ENCODE results near the gene NTNG2. TPM values are rescaled to one million over a fixed set of nuclear protein-coding genes. Genes with fewer than 3 reads are reported as not detected.

Gene NTNG2
- 0.42 and 0.89 TPM in 2 replicates for total RNA-seq

- H3K36me3 ChIP-seq (ENCODE audit: control insufficient read depth, insufficient read depth, low read length), result no peaks in the 10 kb centered on the region
- TF ChIP-seq CTCF (IDR thresholded peaks at IDR 0.05; ENCODE audit: insufficient read depth, low read length, poor library complexity, severe bottlenecking), result no peak
- no peak for DNase-seq (ENCODE audit: low read depth)
- H3K4me3 ChIP-seq (ENCODE audit: low read depth, low read length), result peak within 1 kb of the TSS; percentile 47
- peaks cover 82% of the 10 kb centered on the region for H3K27me3 ChIP-seq (ENCODE audit: control insufficient read depth, insufficient read depth, low read length)
Observed at GRCh38 chr9:132161743-132162184, at the start of gene NTNG2. Gene NTNG2 (plus strand): TSS chr9:132162058. CDS start chr9:132166832, 4,774 bp downstream.

- Histone ChIP-seq H3K4me3 (ENCODE audit: low read depth, low read length) (no peak overlapping the region), H3K27me3 (ENCODE audit: control insufficient read depth, insufficient read depth, low read length) (peaks cover 3% of the 10 kb centered on the region), H3K36me3 (ENCODE audit: control insufficient read depth, insufficient read depth, low read length) (no peaks in the 10 kb centered on the region)
- TF ChIP-seq CTCF (IDR thresholded peaks at IDR 0.05; ENCODE audit: insufficient read depth, low read length, poor library complexity, severe bottlenecking), result no peak
- DNase-seq (ENCODE audit: low read depth), result peak; percentile 18
Observed at GRCh38 chr9:132114102-132114707, 47.7 kb upstream of the NTNG2 start.

GRCh38 chr9:132116583-132116982 lies 45.3 kb upstream of the NTNG2 start:
- no peak overlapping the region for H3K4me3 ChIP-seq (ENCODE audit: low read depth, low read length)
- no peaks in the 10 kb centered on the region for H3K36me3 ChIP-seq (ENCODE audit: control insufficient read depth, insufficient read depth, low read length)
- DNase-seq (ENCODE audit: low read depth), result no peak
- no peak for TF ChIP-seq CTCF (IDR thresholded peaks at IDR 0.05; ENCODE audit: insufficient read depth, low read length, poor library complexity, severe bottlenecking)
- peaks cover 5% of the 10 kb centered on the region for H3K27me3 ChIP-seq (ENCODE audit: control insufficient read depth, insufficient read depth, low read length)

- peaks cover 6% of the 10 kb centered on the region for H3K27me3 ChIP-seq (ENCODE audit: control insufficient read depth, insufficient read depth, low read length)
- H3K36me3 ChIP-seq (ENCODE audit: control insufficient read depth, insufficient read depth, low read length), result no peaks in the 10 kb centered on the region
- H3K4me3 ChIP-seq (ENCODE audit: low read depth, low read length), result no peak overlapping the region
- no peak for TF ChIP-seq CTCF (IDR thresholded peaks at IDR 0.05; ENCODE audit: insufficient read depth, low read length, poor library complexity, severe bottlenecking)
- DNase-seq (ENCODE audit: low read depth), result no peak
Observed at GRCh38 chr9:132117694-132118093, 44.2 kb upstream of the NTNG2 start.

- no peak for DNase-seq (ENCODE audit: low read depth)
- Histone ChIP-seq H3K27me3 (ENCODE audit: control insufficient read depth, insufficient read depth, low read length) (peaks cover 21% of the 10 kb centered on the region), H3K4me3 (ENCODE audit: low read depth, low read length) (no peak overlapping the region), H3K36me3 (ENCODE audit: control insufficient read depth, insufficient read depth, low read length) (no peaks in the 10 kb centered on the region)
- no peak for TF ChIP-seq CTCF (IDR thresholded peaks at IDR 0.05; ENCODE audit: insufficient read depth, low read length, poor library complexity, severe bottlenecking)
Observed at GRCh38 chr9:132121021-132121420, 40.8 kb upstream of the NTNG2 start.

- Histone ChIP-seq H3K36me3 (ENCODE audit: control insufficient read depth, insufficient read depth, low read length) (no peaks in the 10 kb centered on the region), H3K4me3 (ENCODE audit: low read depth, low read length) (no peak overlapping the region), H3K27me3 (ENCODE audit: control insufficient read depth, insufficient read depth, low read length) (peaks cover 49% of the 10 kb centered on the region)
- TF ChIP-seq CTCF (IDR thresholded peaks at IDR 0.05; ENCODE audit: insufficient read depth, low read length, poor library complexity, severe bottlenecking), result no peak
- DNase-seq (ENCODE audit: low read depth), result no peak
Observed at GRCh38 chr9:132124800-132125199, 37.1 kb upstream of the NTNG2 start.
